GM12875 (cell line): ENCODE results near the gene ABCC9.

Source experiments
- H3K4me3 ChIP-seq: one replicate; pipeline ENCODE4 v1.5.1; 2011; ENCODE audit warnings: low read depth, low read length, control low read depth
- TF ChIP-seq, protein P1 (sequence below): IDR thresholded peaks from 2 replicates; pipeline ENCODE4 v1.5.1; 2011; ENCODE audit warnings: low read depth, mild to moderate bottlenecking, control low read depth, inconsistent platforms, low read length, moderate library complexity, borderline replicate concordance; ENCODE audit not compliant: insufficient read depth

Gene ABCC9

DNA sequence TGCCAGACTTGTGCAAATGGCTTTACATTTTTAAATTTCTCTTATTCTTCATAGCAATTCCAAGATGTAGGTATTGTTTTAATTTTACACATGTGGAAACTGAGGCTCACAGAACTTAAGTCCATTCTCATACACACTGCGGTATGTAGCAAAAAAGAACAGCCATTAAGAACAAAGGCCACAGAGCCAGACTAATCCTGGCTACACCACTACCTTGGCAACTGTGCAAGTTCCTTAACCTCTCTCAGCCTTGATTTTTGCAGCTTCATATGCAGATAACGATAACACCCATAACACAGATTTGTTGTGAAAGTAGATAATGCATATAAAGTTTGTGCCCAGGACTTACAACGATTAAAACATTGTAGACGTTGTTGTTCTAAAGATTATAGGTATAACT lies 81.1 kb downstream of the ABCC9 start:
- TF ChIP-seq, protein P1, sequence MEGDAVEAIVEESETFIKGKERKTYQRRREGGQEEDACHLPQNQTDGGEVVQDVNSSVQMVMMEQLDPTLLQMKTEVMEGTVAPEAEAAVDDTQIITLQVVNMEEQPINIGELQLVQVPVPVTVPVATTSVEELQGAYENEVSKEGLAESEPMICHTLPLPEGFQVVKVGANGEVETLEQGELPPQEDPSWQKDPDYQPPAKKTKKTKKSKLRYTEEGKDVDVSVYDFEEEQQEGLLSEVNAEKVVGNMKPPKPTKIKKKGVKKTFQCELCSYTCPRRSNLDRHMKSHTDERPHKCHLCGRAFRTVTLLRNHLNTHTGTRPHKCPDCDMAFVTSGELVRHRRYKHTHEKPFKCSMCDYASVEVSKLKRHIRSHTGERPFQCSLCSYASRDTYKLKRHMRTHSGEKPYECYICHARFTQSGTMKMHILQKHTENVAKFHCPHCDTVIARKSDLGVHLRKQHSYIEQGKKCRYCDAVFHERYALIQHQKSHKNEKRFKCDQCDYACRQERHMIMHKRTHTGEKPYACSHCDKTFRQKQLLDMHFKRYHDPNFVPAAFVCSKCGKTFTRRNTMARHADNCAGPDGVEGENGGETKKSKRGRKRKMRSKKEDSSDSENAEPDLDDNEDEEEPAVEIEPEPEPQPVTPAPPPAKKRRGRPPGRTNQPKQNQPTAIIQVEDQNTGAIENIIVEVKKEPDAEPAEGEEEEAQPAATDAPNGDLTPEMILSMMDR: no peak
- H3K4me3 ChIP-seq: no peak overlapping the region

DNA sequence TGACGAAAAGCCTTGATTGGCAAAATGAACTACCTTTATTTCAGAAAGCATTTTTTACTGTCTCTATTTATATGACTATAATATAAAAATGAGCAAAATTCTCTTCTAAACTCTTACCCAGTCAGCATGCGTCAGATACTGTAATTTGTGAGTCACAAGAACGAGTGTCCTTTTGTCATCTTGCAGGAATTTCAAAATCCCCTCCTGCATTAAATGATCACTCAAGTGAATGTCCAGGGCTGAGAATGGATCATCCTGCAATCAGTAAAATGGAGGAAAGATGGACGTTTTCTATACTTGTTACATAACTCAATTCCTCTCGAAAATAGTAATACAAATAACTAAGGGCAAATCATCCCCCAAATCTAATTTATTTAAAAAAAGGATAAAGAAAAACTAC lies 89.0 kb downstream of the ABCC9 start:
- H3K4me3 ChIP-seq: no peak overlapping the region
- TF ChIP-seq, protein P1: no peak

DNA sequence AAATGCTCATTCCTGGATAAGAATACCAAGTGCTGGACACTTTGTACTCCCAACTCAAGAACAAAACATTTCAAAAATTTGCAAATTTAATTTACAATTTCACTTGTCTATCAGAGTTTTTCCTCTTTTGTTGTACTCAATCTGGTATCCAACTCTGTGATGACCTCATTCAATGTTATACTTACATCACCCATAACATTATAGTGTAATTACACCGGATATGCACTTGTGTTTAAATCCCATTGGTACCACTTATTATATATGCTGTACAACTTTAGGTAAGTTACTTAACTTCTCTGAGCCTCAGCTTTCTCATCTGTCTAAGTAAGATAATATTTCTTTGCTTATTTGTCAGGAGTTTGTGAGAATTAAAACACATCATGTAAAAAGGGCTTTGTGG lies 90.1 kb downstream of the ABCC9 start:
- TF ChIP-seq, protein P1: no peak
- H3K4me3 ChIP-seq: no peak overlapping the region

DNA sequence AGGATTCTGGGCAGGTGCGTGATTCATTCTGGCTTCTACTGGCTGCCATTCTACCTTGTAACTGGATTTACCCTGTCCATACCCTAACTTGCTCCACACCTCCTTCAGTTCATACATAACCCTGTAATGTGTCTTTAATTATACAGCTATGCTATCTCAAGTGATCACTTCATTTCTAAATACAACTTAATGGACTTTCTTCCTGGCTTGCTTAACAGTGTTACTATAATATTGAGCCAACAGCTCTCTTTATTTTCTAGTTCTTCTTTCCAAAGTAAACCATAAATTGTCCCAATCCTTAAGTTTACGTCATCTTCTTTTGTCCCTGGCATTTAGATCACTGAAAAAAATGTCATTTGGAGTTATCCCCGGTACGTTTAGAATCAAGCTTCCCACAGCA lies 90.8 kb downstream of the ABCC9 start:
- TF ChIP-seq, protein P1: no peak
- no peak overlapping the region for H3K4me3 ChIP-seq

GRCh38 chr12:21849878-21850277 lies 91.3 kb downstream of the ABCC9 start:
- no peak overlapping the region for H3K4me3 ChIP-seq
- TF ChIP-seq, protein P1: no peak

- TF ChIP-seq, protein P1: no peak
- no peak overlapping the region for H3K4me3 ChIP-seq
Measured at GRCh38 chr12:21848192-21848591, 93.0 kb downstream of the ABCC9 start.

GRCh38 chr12:21843795-21844194 lies 97.4 kb downstream of the ABCC9 start:
- TF ChIP-seq, protein P1: no peak
- H3K4me3 ChIP-seq: no peak overlapping the region
